Peyer's patch (tissue), 4 donors: Measurements from ENCODE around the gene AP3M1. TPM values are rescaled to one million over a fixed set of nuclear protein-coding genes. Genes with fewer than 3 reads are reported as not detected.
"Not testable (repeated sequence)": the region's sequence is repeated elsewhere in the genome, so short reads cannot be mapped to it uniquely, and the experiment has no call there.

ENCODE experiments used
- DNase-seq, 3 donors: peaks; one replicate each; pipeline ENCODE4 v3.0.0-alpha.2; 2017 to 2019
- H3K27ac ChIP-seq, 4 donors: fragments of 200-600 bp; sonication (generic); one replicate each; pipeline ENCODE4 v1.5.1; 2016 to 2019
- H3K27me3 ChIP-seq, 2 donors: fragments of 200-600 bp; sonication (generic); one replicate each; pipeline ENCODE4 v1.5.1; 2019
- H3K36me3 ChIP-seq, 3 donors: fragments of 200-600 bp; sonication (generic); one replicate each; pipeline ENCODE4 v1.5.1; 2016 to 2019
- H3K4me1 ChIP-seq, 4 donors: fragments of 200-600 bp; sonication (generic); one replicate each; pipeline ENCODE4 v1.5.1; 2016 to 2019
- H3K4me3 ChIP-seq, 4 donors: fragments of 200-600 bp; sonication (generic); 1 replicate in 3 of 4; 2 replicates in 1 of 4; pipeline ENCODE4 v1.5.1; 2016 to 2019; ENCODE audit warnings: mild to moderate bottlenecking in 1 of 4
- H3K9me3 ChIP-seq, 4 donors: fragments of 200-600 bp; sonication (generic); one replicate each; pipeline ENCODE4 v1.5.1; 2016 to 2019; ENCODE audit warnings: mild to moderate bottlenecking in 1 of 4
- POLR2A ChIP-seq, 2 donors: fragments of 450-650 bp; IDR thresholded peaks; one replicate each; pipeline ENCODE4 v1.5.1; 2017; ENCODE audit warnings: antibody characterized with exemption in 2 of 2, mild to moderate bottlenecking in 2 of 2, moderate library complexity in 2 of 2
- total RNA-seq, 4 donors: library from RNA; depleted of rRNA; stranded (reverse); fragments of >200 nt; gene quantifications; one replicate each; pipeline ENCODE4 v1.1.0, GENCODE V29; 2016
- TF ChIP-seq, protein P1 (sequence below), 6 experiments: fragments of 450-650 bp in 4 of 6; fragments of 200-600 bp in 2 of 6; sonication (generic) in 1 of 6; IDR thresholded peaks; one replicate each; pipeline ENCODE4 v1.5.1; 2017 to 2019; ENCODE audit warnings: antibody characterized with exemption in 6 of 6, mild to moderate bottlenecking in 3 of 6, moderate library complexity in 1 of 6

Gene AP3M1
- total RNA-seq, 4 donors from 2014 or later, result 17.5 to 23.2 (median 22.0) TPM

DNA sequence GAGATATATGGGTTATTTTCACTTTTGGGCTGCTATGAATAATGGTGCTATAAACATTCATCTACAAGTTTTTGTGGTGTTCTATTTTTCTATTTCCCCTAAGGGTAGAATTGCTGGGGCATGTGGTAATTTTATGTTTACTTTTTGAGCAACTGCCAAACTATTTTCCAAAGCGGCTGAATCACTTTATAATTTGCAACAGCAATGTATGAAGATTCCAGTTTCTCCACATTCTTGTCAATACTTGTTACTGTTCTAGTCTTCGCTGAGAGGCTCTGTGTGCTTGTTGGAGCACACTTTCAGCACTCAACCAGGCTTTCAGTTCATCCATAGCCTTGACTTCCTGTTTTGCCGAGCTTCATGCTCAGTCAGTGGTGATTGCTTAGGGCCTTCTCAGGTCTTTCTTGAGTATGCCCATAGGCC is 39.4 kb upstream of the AP3M1 start:
- H3K36me3 ChIP-seq, result no peaks in the 10 kb centered on the region
- peak overlapping the region in 1 of 4 donors; percentile 8 for H3K4me3 ChIP-seq
- peaks cover 0 to 12% (median 5%) of the 10 kb centered on the region in 4 donors for H3K4me1 ChIP-seq
- DNase-seq, result peak in 1 of 3 donors; percentile 33
- TF ChIP-seq POLR2A (IDR thresholded peaks at IDR 0.05), result no peak
- TF ChIP-seq, protein P1, sequence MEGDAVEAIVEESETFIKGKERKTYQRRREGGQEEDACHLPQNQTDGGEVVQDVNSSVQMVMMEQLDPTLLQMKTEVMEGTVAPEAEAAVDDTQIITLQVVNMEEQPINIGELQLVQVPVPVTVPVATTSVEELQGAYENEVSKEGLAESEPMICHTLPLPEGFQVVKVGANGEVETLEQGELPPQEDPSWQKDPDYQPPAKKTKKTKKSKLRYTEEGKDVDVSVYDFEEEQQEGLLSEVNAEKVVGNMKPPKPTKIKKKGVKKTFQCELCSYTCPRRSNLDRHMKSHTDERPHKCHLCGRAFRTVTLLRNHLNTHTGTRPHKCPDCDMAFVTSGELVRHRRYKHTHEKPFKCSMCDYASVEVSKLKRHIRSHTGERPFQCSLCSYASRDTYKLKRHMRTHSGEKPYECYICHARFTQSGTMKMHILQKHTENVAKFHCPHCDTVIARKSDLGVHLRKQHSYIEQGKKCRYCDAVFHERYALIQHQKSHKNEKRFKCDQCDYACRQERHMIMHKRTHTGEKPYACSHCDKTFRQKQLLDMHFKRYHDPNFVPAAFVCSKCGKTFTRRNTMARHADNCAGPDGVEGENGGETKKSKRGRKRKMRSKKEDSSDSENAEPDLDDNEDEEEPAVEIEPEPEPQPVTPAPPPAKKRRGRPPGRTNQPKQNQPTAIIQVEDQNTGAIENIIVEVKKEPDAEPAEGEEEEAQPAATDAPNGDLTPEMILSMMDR (IDR thresholded peaks at IDR 0.05), result no peak
- no peaks in the 10 kb centered on the region for H3K9me3 ChIP-seq
- H3K27me3 ChIP-seq, result no peaks in the 10 kb centered on the region
- H3K27ac ChIP-seq, result peak overlapping the region; percentile 35 to 62 (median 54)

DNA sequence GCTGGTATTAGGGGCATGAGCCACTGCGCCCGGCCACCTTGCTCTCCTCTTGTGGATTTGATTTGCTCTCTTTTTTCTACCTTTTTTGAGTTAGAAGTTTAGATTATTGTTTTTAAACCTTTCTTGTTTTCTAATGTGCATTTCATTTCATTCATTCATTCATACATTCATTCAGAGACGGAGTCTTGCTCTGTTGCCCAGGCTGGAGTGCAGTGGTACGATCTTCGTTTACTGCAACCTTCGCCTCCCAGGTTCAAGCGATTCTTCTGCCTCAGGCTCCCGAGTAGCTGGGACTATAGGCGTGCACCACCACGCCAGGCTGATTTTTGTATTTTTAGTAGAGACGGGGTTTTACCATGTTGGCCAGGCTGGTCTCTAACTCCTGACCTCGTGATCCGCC is 38.0 kb upstream of the AP3M1 start:
- not testable (repeated sequence) for H3K4me3 ChIP-seq, H3K9me3 ChIP-seq, DNase-seq, H3K36me3 ChIP-seq, H3K27me3 ChIP-seq, H3K27ac ChIP-seq
- peaks cover 0 to 12% (median 5%) of the 10 kb centered on the region in 4 donors for H3K4me1 ChIP-seq

DNA sequence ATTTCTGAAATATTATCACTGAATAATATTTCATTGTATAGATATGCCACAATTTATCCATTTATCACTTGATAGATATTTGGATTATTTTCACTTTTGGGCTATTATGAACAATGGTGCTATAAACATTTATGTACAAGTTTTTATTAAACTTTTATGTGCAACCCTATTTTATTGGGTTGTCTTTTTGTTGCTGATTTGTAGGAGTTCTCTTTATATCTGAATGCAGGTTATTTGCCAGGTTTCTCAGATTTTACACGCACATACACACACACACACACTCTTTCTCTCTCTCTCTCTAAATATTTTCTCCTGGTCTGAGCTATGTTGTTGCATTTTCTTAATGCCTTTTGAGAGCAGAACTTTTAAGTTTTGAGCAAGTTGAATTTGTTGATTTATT is 36.6 kb upstream of the AP3M1 start:
- TF ChIP-seq, protein P1 (IDR thresholded peaks at IDR 0.05), result no peak
- TF ChIP-seq POLR2A (IDR thresholded peaks at IDR 0.05), result no peak
- Histone ChIP-seq H3K4me3 (no peak overlapping the region), H3K27ac (no peak overlapping the region), H3K36me3 (no peaks in the 10 kb centered on the region), H3K9me3 (no peaks in the 10 kb centered on the region), H3K27me3 (no peaks in the 10 kb centered on the region), H3K4me1 (peaks cover 0 to 12% (median 5%) of the 10 kb centered on the region in 4 donors)
- no peak for DNase-seq

DNA sequence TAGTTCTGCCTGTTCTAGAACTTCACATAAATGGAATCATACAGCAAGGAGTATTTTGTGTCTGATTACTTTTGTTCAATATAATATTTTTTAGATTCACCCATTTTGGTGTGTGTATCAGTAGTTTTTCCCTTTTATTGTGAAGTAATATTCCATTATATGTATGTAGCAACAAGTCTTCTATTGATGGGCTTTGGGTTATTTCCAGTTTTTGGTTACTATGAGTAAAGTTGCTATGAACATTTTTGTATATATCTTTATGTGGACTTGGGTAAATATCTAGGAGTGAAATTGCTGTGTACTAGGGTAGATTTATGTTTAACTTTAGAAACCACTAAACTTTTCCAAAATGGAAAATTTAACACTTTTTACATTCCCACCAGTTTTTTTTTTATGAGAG is 36.0 kb upstream of the AP3M1 start:
- Histone ChIP-seq H3K27ac (no peak overlapping the region), H3K4me3 (no peak overlapping the region), H3K4me1 (peaks cover 0 to 12% (median 5%) of the 10 kb centered on the region in 4 donors), H3K36me3 (no peaks in the 10 kb centered on the region), H3K27me3 (no peaks in the 10 kb centered on the region), H3K9me3 (no peaks in the 10 kb centered on the region)
- TF ChIP-seq POLR2A (IDR thresholded peaks at IDR 0.05), result no peak
- TF ChIP-seq, protein P1 (IDR thresholded peaks at IDR 0.05), result no peak
- no peak for DNase-seq

DNA sequence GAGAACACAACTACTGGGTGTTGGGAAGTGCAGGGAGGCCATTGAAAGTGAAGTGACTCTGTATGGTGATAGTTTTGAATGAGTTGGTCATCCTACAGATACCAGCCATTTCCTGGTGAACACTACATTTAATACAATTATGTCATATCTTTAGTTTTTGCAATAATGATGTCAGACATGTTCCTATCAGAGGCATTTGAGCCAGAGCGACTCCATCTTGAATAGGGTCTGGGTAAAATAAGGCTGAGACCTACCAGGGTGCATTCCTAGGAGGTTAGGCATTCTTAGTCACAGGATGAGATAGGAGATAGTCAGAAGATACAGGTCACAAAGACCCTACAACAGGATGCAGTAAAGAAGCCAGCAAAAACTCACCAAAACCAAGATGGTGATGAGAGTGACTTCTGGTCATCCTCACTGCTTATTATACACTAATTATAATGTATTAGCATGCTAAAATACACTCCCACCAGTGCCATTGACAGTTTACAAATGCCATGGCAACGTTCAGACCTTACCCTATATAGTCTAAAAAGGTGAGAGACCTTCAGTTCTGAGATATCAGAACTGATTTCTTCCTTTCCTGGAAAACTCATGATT is 28.6 kb upstream of the AP3M1 start:
- H3K27ac ChIP-seq, result no peak overlapping the region
- no peak for DNase-seq
- no peaks in the 10 kb centered on the region for H3K27me3 ChIP-seq
- no peaks in the 10 kb centered on the region for H3K36me3 ChIP-seq
- H3K9me3 ChIP-seq, result no peaks in the 10 kb centered on the region
- H3K4me1 ChIP-seq, result peaks cover 0 to 20% (median 0%) of the 10 kb centered on the region in 4 donors
- TF ChIP-seq, protein P1 (IDR thresholded peaks at IDR 0.05), result no peak
- TF ChIP-seq POLR2A (IDR thresholded peaks at IDR 0.05), result no peak
- H3K4me3 ChIP-seq, result no peak overlapping the region

DNA sequence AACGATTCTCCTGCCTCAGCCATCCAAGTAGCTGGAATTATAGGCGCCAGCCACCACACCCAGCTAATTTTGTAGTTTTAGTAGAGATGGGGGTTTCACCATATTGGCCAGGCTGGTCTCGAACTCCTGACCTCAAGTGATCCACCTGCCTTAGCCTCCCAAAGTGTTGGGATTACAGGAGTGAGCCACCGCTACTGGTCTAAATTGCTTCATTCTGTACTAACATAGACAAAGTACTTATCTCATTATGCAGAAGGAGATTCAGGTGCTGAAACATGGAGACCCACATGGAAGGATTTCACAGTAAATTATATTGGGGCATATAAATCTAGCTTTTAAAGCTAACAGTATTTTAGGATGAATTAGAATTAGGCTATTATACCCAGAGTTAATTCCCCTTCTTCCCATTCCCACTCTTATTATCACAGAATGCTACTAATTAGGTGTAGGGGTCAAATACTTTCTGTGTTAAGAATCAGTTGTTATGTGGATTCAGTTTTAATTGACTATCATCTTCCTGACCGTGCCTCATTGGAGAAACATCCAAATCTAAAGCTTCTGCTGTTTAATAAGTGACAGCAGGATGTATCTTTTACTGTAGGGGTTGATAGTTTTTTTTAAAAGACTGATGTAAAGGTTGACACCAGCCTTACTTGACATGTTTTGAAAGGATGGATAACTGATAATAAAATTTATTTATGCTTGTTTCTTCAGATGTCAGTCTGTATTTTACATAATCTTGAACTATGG is 27.6 kb upstream of the AP3M1 start:
- Histone ChIP-seq H3K4me3 (no peak overlapping the region), H3K27ac (no peak overlapping the region), H3K4me1 (peaks cover 0 to 20% (median 0%) of the 10 kb centered on the region in 4 donors), H3K36me3 (no peaks in the 10 kb centered on the region), H3K9me3 (no peaks in the 10 kb centered on the region), H3K27me3 (no peaks in the 10 kb centered on the region)
- DNase-seq, result no peak
- TF ChIP-seq, protein P1 (IDR thresholded peaks at IDR 0.05), result no peak
- no peak for TF ChIP-seq POLR2A (IDR thresholded peaks at IDR 0.05)
